GM18868 (cell line): ENCODE data around the gene P3H4.

Experiments
- ATAC-seq: cut with Tn5 transposase; IDR thresholded peaks from one replicate; pipeline ENCODE4 v1.9.1; 2021; ENCODE audit warnings: mild to moderate bottlenecking, moderate library complexity; ENCODE audit not compliant: unreplicated experiment

The P3H4 gene

GRCh38 chr17:41822216-41823140, 10.7 kb upstream of the P3H4 start:
- no peak for ATAC-seq

DNA sequence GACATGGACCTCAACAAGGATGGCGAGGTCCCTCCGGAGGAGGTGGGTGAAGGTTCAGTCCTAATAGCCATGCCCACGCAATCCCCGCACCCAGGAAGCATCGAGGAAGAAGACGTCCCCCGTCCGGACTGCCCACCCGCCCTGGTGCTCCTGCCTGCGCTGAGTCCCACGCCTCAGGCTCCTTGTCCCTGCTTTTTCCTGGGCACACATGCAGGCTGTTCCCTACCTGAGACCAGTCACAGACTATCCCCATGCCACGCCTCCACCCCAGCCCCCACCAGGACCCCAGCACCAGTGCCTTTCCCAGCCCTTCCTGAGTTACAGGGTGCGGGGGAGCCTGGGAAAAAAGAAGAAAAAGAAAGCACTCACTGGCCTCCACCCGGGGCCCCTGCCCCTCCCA, 10.0 kb upstream of the P3H4 start:
- ATAC-seq, result no peak

- no peak for ATAC-seq
Measured at GRCh38 chr17:41818024-41818423, 6.3 kb upstream of the P3H4 start.

- no peak for ATAC-seq
Measured at GRCh38 chr17:41816637-41817320, 5.0 kb upstream of the P3H4 start.

DNA sequence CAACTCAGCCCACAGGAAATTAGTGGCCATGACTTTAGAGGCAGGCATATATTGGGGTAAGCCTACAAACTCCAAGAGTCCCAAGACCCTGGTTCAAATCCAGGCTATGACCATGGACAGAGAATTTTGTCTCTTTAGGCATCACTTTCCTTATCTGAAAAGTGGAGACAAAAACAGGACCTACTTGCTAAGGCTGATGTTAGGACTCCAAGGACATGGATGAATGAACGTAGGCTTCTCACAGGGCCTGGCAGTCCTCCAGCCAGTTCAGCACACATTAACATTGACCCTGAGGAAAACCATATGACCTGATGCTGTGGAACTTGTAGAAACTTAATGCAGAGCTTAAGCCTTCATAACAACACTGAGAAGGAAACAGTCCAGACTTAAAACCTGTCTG, 2.4 kb upstream of the P3H4 start:
- no peak for ATAC-seq

DNA sequence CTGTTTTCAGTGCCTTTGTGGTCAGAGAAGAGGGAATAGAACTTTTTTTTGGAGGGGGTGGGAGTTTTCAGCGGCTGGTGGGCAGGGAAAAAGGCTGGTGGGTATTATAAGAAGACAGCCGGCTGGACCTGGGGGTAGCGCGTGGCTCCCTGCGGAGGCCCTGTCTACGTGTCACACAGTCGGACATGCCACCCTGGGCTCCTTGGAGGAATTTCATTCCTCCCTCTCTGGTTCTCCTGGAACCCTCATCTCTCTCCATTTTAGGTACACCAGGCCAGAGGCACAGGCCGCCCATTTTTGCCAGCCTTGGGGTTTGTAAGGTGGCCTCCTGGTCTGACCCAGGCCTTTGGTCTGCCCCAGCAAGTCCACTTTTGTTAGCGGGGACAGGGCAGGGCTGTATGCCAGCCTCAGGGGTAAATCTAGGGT, 2.0 kb upstream of the P3H4 start:
- ATAC-seq, result no peak

DNA sequence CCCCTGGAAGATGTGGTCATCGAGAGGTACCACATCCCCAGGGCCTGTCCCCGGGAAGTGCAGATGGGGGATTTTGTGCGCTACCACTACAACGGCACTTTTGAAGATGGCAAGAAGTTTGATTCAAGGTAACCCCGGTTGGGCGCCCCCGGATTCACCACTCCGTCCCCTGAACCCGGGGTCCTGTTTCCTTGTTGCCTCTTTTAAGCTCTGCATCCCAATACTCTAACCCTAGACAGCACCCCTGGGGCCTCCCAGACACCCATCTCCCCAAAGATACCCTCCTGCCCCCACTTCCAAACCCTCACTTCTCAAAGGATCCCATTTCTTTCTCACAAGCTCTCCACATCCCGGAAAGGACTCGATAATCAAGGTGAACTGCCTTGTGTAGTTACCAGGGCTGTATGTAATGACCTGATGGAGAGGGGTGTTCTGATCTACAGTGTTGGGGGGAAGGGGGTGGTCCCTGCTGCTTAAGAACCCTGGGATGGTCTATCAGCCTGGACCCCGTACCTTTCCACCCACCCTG, 1.5 kb upstream of the P3H4 start:
- ATAC-seq, result no peak

GRCh38 chr17:41812381-41813151, 817 bp upstream of the P3H4 start, which contains the start of gene FKBP10:
TSS of gene FKBP10 (plus strand) at chr17:41813004. CDS start at chr17:41813035, 31 bp downstream.
- ATAC-seq, result no peak

DNA sequence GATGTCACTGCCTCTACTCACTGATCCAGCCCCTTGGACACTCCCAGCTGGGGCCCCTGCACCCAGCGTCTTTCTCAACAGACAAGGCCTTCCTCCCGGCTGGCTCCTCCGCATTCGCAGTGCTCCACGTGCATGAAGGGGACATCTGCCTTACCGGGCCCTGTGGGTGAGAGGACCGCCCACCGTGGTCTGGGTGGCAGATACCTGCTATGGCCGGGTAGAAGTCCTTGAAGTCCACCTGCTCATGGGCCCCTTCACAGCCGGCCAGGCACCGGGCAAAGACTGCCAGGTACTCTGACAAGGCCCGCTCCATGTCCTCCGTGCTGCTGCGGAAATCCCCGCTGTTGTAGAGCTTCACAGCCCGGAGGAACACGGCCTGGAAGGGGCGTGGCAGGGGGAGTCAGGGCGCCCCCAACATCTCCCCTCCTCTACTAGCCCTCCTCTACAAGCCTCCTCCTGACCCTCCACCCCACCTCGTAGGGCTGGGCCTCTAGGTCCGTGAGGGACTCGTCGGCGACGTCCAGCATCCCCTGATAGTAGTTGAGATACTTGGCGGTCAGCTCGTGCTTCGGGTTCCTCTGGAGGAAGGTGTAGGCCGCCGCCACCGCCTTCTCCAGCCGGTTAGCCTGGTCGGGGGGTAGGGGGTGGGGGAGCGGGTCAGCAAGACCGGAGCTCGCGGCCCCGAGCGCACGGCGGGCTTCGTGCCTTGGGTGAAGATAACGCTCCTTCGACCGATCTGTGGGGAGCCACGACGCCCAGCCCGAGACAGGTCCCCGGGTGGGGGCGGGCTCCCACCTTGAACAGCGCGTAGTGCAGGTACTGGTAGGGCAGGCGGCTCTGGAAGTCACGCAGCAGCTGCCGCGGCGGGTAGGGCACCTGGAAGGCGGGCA, 845 bp downstream of the P3H4 start:
- no peak for ATAC-seq

GRCh38 chr17:41806685-41807445, 4.9 kb downstream of the P3H4 start:
- no peak for ATAC-seq

DNA sequence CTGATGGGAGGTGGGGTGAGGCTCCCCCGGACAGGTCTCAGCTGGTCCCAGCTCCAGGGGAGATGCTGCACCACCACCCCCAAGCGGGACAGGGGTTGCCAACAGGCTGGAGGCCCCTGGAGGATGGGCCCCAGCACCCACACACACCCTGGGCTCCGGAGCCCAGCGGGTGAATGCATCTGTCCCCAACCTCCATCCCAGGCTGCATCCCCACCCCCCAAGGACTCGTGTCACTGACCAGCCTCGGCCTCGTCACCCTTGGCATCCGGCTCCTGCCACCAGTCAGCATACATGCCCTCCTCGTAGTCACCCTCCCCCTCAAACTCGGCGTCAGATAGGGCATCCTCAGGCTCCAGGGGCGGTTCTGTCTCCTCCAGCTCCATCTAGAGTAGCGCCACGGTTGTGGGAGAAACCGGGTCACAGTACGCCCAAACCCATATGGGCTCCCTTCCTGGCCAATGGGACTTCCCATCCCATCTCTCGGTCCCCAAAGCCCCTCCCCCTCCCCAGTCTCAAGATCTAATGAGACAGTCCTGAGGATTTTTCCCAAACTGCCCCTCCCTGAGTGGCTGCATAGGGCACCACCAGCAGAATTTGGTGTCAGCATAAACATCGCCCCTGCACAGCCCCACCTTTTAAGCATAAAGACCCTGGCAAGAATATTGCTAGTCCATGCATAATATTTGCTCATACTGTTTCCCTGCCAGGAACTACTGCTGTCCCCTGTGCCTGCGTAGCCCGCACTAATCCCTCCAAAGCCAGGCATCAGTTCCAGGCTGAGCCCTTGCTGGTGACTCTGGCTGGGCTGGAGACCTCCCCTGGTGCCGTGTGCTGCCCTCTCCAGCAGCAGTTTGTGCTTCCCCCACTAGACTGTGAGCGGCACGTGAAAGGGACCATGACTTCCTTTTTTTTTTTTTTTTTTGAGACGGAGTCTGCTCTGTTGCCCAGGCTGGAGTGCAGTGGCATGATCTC, 8.4 kb downstream of the P3H4 start:
- no peak for ATAC-seq

GRCh38 chr17:41801374-41802271, 10.1 kb downstream of the P3H4 start:
- ATAC-seq, result no peak

DNA sequence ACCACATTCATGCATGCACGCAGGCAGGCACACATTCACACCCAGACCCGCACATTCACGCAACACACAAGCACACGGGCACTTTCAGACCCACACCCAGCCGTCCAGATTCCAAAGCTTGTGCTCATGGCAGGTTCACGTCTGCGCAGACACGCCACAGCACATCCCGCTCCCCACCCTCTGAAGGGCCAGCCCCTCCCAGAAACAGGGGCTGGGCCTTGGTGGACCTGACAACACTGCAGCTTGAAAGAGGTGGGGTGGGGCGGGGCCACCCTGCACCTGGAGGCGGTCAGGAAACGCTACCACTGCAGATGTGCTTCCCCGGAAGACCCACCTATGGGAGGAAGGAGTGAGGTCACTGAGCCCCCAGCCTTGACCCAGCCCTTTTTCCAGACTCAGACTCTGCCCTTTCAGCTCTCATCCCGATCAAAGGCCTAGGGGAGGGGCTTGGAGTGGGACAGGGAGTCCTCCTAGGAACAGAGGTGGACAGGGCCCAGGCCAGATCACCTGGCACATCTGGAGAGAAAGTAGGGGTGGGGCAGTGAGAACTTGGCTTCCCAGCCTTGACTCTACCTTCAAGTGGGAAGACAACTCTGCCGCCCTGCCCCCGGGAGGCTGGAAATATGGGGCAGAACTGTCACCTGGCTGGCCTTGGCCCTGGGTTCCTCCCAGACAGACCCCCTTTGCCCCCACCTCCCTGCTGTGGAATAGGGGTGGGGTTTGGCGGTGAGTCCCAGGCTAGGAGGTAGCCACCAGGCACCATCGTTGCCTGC, 11.0 kb downstream of the P3H4 start:
- ATAC-seq, result no peak

DNA sequence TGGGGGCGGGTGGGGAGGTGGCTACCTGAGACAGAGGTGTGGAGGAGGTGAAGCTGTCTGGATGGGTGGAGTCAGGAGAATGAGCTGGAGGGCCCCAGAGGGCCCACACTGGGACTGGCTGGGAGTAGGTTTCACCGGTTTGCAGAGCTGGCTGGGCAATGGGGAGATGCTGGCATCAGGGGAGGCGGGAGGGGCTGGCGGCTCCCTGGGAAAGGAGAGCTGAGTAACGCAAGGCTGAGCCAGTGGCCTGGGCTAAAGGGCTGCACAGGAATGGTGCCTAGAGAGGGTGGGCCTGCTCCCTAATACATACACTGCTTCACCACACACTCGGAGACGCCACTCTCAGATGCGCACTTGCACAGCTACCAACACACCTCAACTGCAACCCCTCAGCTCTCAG, 12.4 kb downstream of the P3H4 start:
- no peak for ATAC-seq

- no peak for ATAC-seq
Measured at GRCh38 chr17:41797377-41797776, 14.4 kb downstream of the P3H4 start.

DNA sequence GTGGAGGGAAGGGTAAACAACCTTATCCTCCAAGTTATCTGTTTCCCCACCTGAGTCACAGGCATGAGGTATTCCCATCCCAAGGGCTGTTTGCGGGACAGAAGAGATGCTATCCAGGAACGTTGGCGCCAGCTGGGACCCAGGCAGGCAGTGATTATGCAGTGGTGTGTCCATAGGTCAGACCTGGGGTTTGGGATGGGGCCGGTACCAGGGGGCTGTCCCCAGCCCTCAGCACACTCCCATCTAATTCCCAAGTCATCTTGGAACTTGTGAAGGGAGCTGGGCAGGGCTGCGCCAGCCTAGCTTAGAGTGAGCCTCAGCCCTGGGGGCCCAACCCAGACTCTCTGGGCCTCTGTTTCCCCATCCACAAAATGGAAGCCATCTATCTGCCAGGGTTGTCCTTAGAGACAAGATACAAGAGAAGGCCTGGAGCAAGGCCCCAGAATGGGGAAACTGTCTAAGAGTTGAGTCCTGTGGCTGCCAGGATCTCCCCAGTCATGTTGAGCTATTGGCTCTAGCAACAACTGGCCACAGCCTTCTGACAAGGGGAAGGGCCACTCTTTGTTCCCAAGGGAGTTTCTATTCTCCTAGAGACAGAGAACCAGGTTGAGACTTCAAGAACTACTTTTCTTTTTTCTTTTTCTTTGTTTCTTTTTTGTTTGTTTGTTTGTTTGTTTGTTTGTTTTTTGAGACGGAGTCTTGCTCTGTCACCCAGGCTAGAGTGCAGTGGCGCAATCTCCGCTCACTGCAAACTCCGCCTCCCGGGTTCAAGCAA, 15.4 kb downstream of the P3H4 start:
- ATAC-seq, result no peak
